Measurements from ENCODE around the gene ADGRD1.

ADGRD1 gene

GRCh38 chr12:130924966-130925665, 28.6 kb upstream of the ADGRD1 start:
- DNase-seq (ENCODE audit: low spot score): no peak
- no peak overlapping the region for H3K4ac ChIP-seq (ENCODE audit: low read length)
- H3K36me3 ChIP-seq (replicated peaks in 1 of 2; ENCODE audit: control insufficient read depth in 2 of 2, insufficient read depth in 2 of 2, low read length in 2 of 2): no peaks in the 10 kb centered on the region
- peaks cover 0 to 2% of the 10 kb centered on the region in 2 donors for H3K9me3 ChIP-seq (replicated peaks in 1 of 2; ENCODE audit: control insufficient read depth in 2 of 2, insufficient read depth in 1 of 2, low read depth in 1 of 2, low read length in 2 of 2)
- H3K27ac ChIP-seq (replicated peaks; ENCODE audit: low read length): no peak overlapping the region
- peaks cover 0 to 17% (median 0%) of the 10 kb centered on the region in 3 experiments for H3K27me3 ChIP-seq (ENCODE audit: control insufficient read depth in 3 of 3, insufficient read depth in 3 of 3, low read depth in 1 of 3, low read length in 3 of 3)
- H2AK5ac ChIP-seq (ENCODE audit: low read depth, low read length): no peak overlapping the region
- no peak overlapping the region for H4K91ac ChIP-seq (ENCODE audit: low read depth, low read length, poor library complexity)
- WGBS, 2 donors (ENCODE audit: extremely low coverage in 2 of 2, insufficient read length in 2 of 2, insufficient replicate concordance in 1 of 2): no CpG with 5 or more reads among the region's 23 CpGs
- peak overlapping the region; percentile 44 for H3K23ac ChIP-seq (ENCODE audit: low read depth, low read length, poor library complexity)
- H2BK5ac ChIP-seq (ENCODE audit: low read length): no peak overlapping the region
- H3K4me2 ChIP-seq (ENCODE audit: insufficient read depth, low read length, poor library complexity, severe bottlenecking): no peak overlapping the region
- no peaks in the 10 kb centered on the region for H3K79me1 ChIP-seq (ENCODE audit: low read depth, low read length)
- H3K18ac ChIP-seq (ENCODE audit: low read length): no peak overlapping the region
- peaks cover 0 to 1% of the 10 kb centered on the region in 2 donors for H3K4me1 ChIP-seq (ENCODE audit: control insufficient read depth in 2 of 2, insufficient read depth in 1 of 2, low read depth in 1 of 2, low read length in 2 of 2)
- H3K4me3 ChIP-seq (ENCODE audit: low read length in 2 of 2): peak overlapping the region in 1 of 2 donors; percentile 61
- H4K8ac ChIP-seq (ENCODE audit: low read depth, low read length): no peak overlapping the region
- H3K9ac ChIP-seq (ENCODE audit: low read depth, low read length, poor library complexity): no peak overlapping the region
- H3K14ac ChIP-seq (ENCODE audit: low read length): no peak overlapping the region
- H2BK15ac ChIP-seq (ENCODE audit: low read length): no peak overlapping the region
- no peak overlapping the region for H2BK12ac ChIP-seq (ENCODE audit: low read length)
- H2BK120ac ChIP-seq (ENCODE audit: low read depth, low read length): no peak overlapping the region
- no peak overlapping the region for H2AFZ ChIP-seq (ENCODE audit: low read length)

- no peak overlapping the region for H3K9ac ChIP-seq (ENCODE audit: low read depth, low read length, poor library complexity)
- no peak overlapping the region for H2AK5ac ChIP-seq (ENCODE audit: low read depth, low read length)
- H4K91ac ChIP-seq (ENCODE audit: low read depth, low read length, poor library complexity): no peak overlapping the region
- no peak overlapping the region for H4K8ac ChIP-seq (ENCODE audit: low read depth, low read length)
- H2BK120ac ChIP-seq (ENCODE audit: low read depth, low read length): no peak overlapping the region
- DNase-seq (ENCODE audit: low spot score): no peak
- H3K18ac ChIP-seq (ENCODE audit: low read length): no peak overlapping the region
- H3K36me3 ChIP-seq (replicated peaks in 1 of 2; ENCODE audit: control insufficient read depth in 2 of 2, insufficient read depth in 2 of 2, low read length in 2 of 2): no peaks in the 10 kb centered on the region
- no peak overlapping the region for H3K4me3 ChIP-seq (ENCODE audit: low read length in 2 of 2)
- H2BK15ac ChIP-seq (ENCODE audit: low read length): no peak overlapping the region
- no peak overlapping the region for H3K4me2 ChIP-seq (ENCODE audit: insufficient read depth, low read length, poor library complexity, severe bottlenecking)
- no peak overlapping the region for H2AFZ ChIP-seq (ENCODE audit: low read length)
- peaks cover 0 to 19% (median 0%) of the 10 kb centered on the region in 3 experiments for H3K27me3 ChIP-seq (ENCODE audit: control insufficient read depth in 3 of 3, insufficient read depth in 3 of 3, low read depth in 1 of 3, low read length in 3 of 3)
- H3K14ac ChIP-seq (ENCODE audit: low read length): no peak overlapping the region
- peaks cover 0 to under 1% of the 10 kb centered on the region in 2 donors for H3K9me3 ChIP-seq (replicated peaks in 1 of 2; ENCODE audit: control insufficient read depth in 2 of 2, insufficient read depth in 1 of 2, low read depth in 1 of 2, low read length in 2 of 2)
- no peak overlapping the region for H3K27ac ChIP-seq (replicated peaks; ENCODE audit: low read length)
- H3K79me1 ChIP-seq (ENCODE audit: low read depth, low read length): no peaks in the 10 kb centered on the region
- H2BK5ac ChIP-seq (ENCODE audit: low read length): no peak overlapping the region
- H3K4me1 ChIP-seq (ENCODE audit: control insufficient read depth in 2 of 2, insufficient read depth in 1 of 2, low read depth in 1 of 2, low read length in 2 of 2): peaks cover 0 to 1% of the 10 kb centered on the region in 2 donors
- no peak overlapping the region for H3K4ac ChIP-seq (ENCODE audit: low read length)
- no peak overlapping the region for H3K23ac ChIP-seq (ENCODE audit: low read depth, low read length, poor library complexity)
- H2BK12ac ChIP-seq (ENCODE audit: low read length): no peak overlapping the region
- no CpG with 5 or more reads among the region's 7 CpGs for WGBS, 2 donors (ENCODE audit: extremely low coverage in 2 of 2, insufficient read length in 2 of 2, insufficient replicate concordance in 1 of 2)
Measured at GRCh38 chr12:130925666-130926015, 28.1 kb upstream of the ADGRD1 start.

- Histone ChIP-seq H2AFZ (ENCODE audit: low read length) (no peak overlapping the region), H3K4me1 (ENCODE audit: control insufficient read depth in 2 of 2, insufficient read depth in 1 of 2, low read depth in 1 of 2, low read length in 2 of 2) (peaks cover 0 to 3% of the 10 kb centered on the region in 2 donors), H4K91ac (ENCODE audit: low read depth, low read length, poor library complexity) (no peak overlapping the region), H3K27ac (replicated peaks; ENCODE audit: low read length) (no peak overlapping the region), H3K4me3 (ENCODE audit: low read length in 2 of 2) (no peak overlapping the region), H3K9ac (ENCODE audit: low read depth, low read length, poor library complexity) (no peak overlapping the region), H3K18ac (ENCODE audit: low read length) (no peak overlapping the region), H2AK5ac (ENCODE audit: low read depth, low read length) (no peak overlapping the region), H2BK15ac (ENCODE audit: low read length) (no peak overlapping the region), H3K4ac (ENCODE audit: low read length) (no peak overlapping the region), H3K36me3 (replicated peaks in 1 of 2; ENCODE audit: control insufficient read depth in 2 of 2, insufficient read depth in 2 of 2, low read length in 2 of 2) (no peaks in the 10 kb centered on the region), H3K79me1 (ENCODE audit: low read depth, low read length) (peaks cover 2% of the 10 kb centered on the region), H3K9me3 (replicated peaks in 1 of 2; ENCODE audit: control insufficient read depth in 2 of 2, insufficient read depth in 1 of 2, low read depth in 1 of 2, low read length in 2 of 2) (no peaks in the 10 kb centered on the region), H4K8ac (ENCODE audit: low read depth, low read length) (no peak overlapping the region), H3K14ac (ENCODE audit: low read length) (no peak overlapping the region), H2BK12ac (ENCODE audit: low read length) (no peak overlapping the region), H3K23ac (ENCODE audit: low read depth, low read length, poor library complexity) (no peak overlapping the region), H3K4me2 (ENCODE audit: insufficient read depth, low read length, poor library complexity, severe bottlenecking) (no peak overlapping the region), H2BK5ac (ENCODE audit: low read length) (no peak overlapping the region), H3K27me3 (ENCODE audit: control insufficient read depth in 3 of 3, insufficient read depth in 3 of 3, low read depth in 1 of 3, low read length in 3 of 3) (peaks cover 0 to 39% (median 0%) of the 10 kb centered on the region in 3 experiments), H2BK120ac (ENCODE audit: low read depth, low read length) (no peak overlapping the region)
- no peak for DNase-seq (ENCODE audit: low spot score)
- WGBS, 2 donors (ENCODE audit: extremely low coverage in 2 of 2, insufficient read length in 2 of 2, insufficient replicate concordance in 1 of 2): no CpG with 5 or more reads among the region's 8 CpGs
Measured at GRCh38 chr12:130929363-130929762, 24.3 kb upstream of the ADGRD1 start.

GRCh38 chr12:130932061-130932930, 21.4 kb upstream of the ADGRD1 start:
- no peak overlapping the region for H2BK120ac ChIP-seq (ENCODE audit: low read depth, low read length)
- H2AK5ac ChIP-seq (ENCODE audit: low read depth, low read length): no peak overlapping the region
- no peaks in the 10 kb centered on the region for H3K36me3 ChIP-seq (replicated peaks in 1 of 2; ENCODE audit: control insufficient read depth in 2 of 2, insufficient read depth in 2 of 2, low read length in 2 of 2)
- WGBS, 2 donors (ENCODE audit: extremely low coverage in 2 of 2, insufficient read length in 2 of 2, insufficient replicate concordance in 1 of 2): no CpG with 5 or more reads among the region's 10 CpGs
- H2BK12ac ChIP-seq (ENCODE audit: low read length): no peak overlapping the region
- H3K4ac ChIP-seq (ENCODE audit: low read length): no peak overlapping the region
- H4K8ac ChIP-seq (ENCODE audit: low read depth, low read length): no peak overlapping the region
- H3K4me2 ChIP-seq (ENCODE audit: insufficient read depth, low read length, poor library complexity, severe bottlenecking): no peak overlapping the region
- H2BK15ac ChIP-seq (ENCODE audit: low read length): no peak overlapping the region
- no peak overlapping the region for H2BK5ac ChIP-seq (ENCODE audit: low read length)
- peaks cover 0 to 37% (median 0%) of the 10 kb centered on the region in 3 experiments for H3K27me3 ChIP-seq (ENCODE audit: control insufficient read depth in 3 of 3, insufficient read depth in 3 of 3, low read depth in 1 of 3, low read length in 3 of 3)
- H3K9ac ChIP-seq (ENCODE audit: low read depth, low read length, poor library complexity): no peak overlapping the region
- no peak overlapping the region for H3K23ac ChIP-seq (ENCODE audit: low read depth, low read length, poor library complexity)
- no peak overlapping the region for H4K91ac ChIP-seq (ENCODE audit: low read depth, low read length, poor library complexity)
- no peak overlapping the region for H3K14ac ChIP-seq (ENCODE audit: low read length)
- H2AFZ ChIP-seq (ENCODE audit: low read length): no peak overlapping the region
- H3K4me3 ChIP-seq (ENCODE audit: low read length in 2 of 2): no peak overlapping the region
- H3K79me1 ChIP-seq (ENCODE audit: low read depth, low read length): peaks cover 2% of the 10 kb centered on the region
- peaks cover 0 to 2% of the 10 kb centered on the region in 2 donors for H3K4me1 ChIP-seq (ENCODE audit: control insufficient read depth in 2 of 2, insufficient read depth in 1 of 2, low read depth in 1 of 2, low read length in 2 of 2)
- no peak for DNase-seq (ENCODE audit: low spot score)
- no peak overlapping the region for H3K27ac ChIP-seq (replicated peaks; ENCODE audit: low read length)
- H3K18ac ChIP-seq (ENCODE audit: low read length): no peak overlapping the region
- H3K9me3 ChIP-seq (replicated peaks in 1 of 2; ENCODE audit: control insufficient read depth in 2 of 2, insufficient read depth in 1 of 2, low read depth in 1 of 2, low read length in 2 of 2): no peaks in the 10 kb centered on the region

Data from neuronal stem cell (in vitro differentiated cells).